HCT116 (cell line): ENCODE results near the gene BFSP1. TPM values are rescaled to one million over a fixed set of nuclear protein-coding genes. Genes with fewer than 3 reads are reported as not detected.
A peak's percentile ranks its signal among the peaks of the same experiment; 100 is the strongest.

ENCODE experiments used
- ATAC-seq: fragments of 200-7000 bp; cut with Tn5 transposase; 2 replicates; pipeline ENCODE4 v1.9.1; 2020; ENCODE audit warnings: mild to moderate bottlenecking, moderate library complexity
- BruUV-seq: library from RNA; stranded (reverse); fragments of 400-500 nt; replicated peaks from 2 replicates; lab custom pipeline; 2021; lab: Mats Ljungman, UMichigan
- CTCF ChIA-PET: fragments of 300-600 bp; sonication (Branson Sonifier 250); formaldehyde crosslinking; loops from one replicate; lab custom pipeline; 2021; ENCODE audit warnings: antibody characterized with exemption; lab: Charles Lee
- POLR2A ChIA-PET: fragments of 300-600, 350-600 bp; sonication (Branson Sonifier 250); formaldehyde crosslinking; loops from one replicate; lab custom pipeline; 2021; ENCODE audit warnings: antibody characterized with exemption; lab: Charles Lee
- RAD21 ChIA-PET, 2 experiments: fragments of 300-600 bp; sonication (Branson Sonifier 250); formaldehyde crosslinking; loops; one replicate each; lab custom pipeline; 2023; ENCODE audit warnings: low total read pairs in 2 of 2; ENCODE audit not compliant: uncharacterized antibody in 2 of 2, unreplicated experiment in 2 of 2, low non-redundant PET in 1 of 2; lab: Charles Lee
- DNase-seq: peaks from one replicate; pipeline ENCODE4 v3.0.0-alpha.2; 2010; ENCODE audit warnings: low read depth, low spot score
- H2AFZ ChIP-seq: fragments of 200-600 bp; shearing (Covaris generic), sonication (generic); 2 replicates; pipeline ENCODE4 v1.6.1; 2017; ENCODE audit warnings: low read depth, mixed run types, mixed read lengths, antibody characterized with exemption, low read length; ENCODE audit not compliant: poor library complexity, severe bottlenecking
- H3K27ac ChIP-seq: 2 replicates; pipeline ENCODE4 v1.5.1; 2012; ENCODE audit warnings: low read depth, low read length
- H3K27me3 ChIP-seq: fragments of 200-600 bp; sonication (generic); 2 replicates; pipeline ENCODE4 v1.6.1; 2016; ENCODE audit warnings: mixed run types, low read length, mixed read lengths; ENCODE audit not compliant: insufficient read depth
- H3K36me3 ChIP-seq, 2 experiments: fragments of 200-500 bp in 1 of 2; fragments of 200-600 bp in 1 of 2; sonication (Bioruptor generic) in 1 of 2; sonication (generic) in 1 of 2; 2 replicates each; pipeline versions ENCODE4 v1.5.1 to v1.6.1; 2014 to 2016; ENCODE audit warnings: low read length in 2 of 2, inconsistent platforms in 1 of 2, mixed read lengths in 1 of 2, mixed run types in 1 of 2; ENCODE audit not compliant: insufficient read depth in 2 of 2, control insufficient read depth in 1 of 2
- H3K4me1 ChIP-seq, 2 experiments: fragments of 200-600 bp in 1 of 2; sonication (generic) in 1 of 2; 2 replicates each; pipeline versions ENCODE4 v1.5.1 to v1.6.1; 2012 to 2017; ENCODE audit warnings: low read length in 2 of 2, inconsistent platforms in 1 of 2, mild to moderate bottlenecking in 1 of 2, mixed read lengths in 1 of 2, mixed run types in 1 of 2, moderate library complexity in 1 of 2; ENCODE audit not compliant: insufficient read depth in 2 of 2, control insufficient read depth in 1 of 2
- H3K4me2 ChIP-seq: fragments of 200-600 bp; sonication (generic); 2 replicates; pipeline ENCODE4 v1.6.1; 2017; ENCODE audit warnings: mixed run types, low read length, mixed read lengths
- H3K4me3 ChIP-seq, 2 experiments: fragments of 200-600 bp in 1 of 2; sonication (generic) in 1 of 2; replicated peaks in 1 of 2; 2 replicates each; pipeline ENCODE4 v1.5.1; 2011 to 2016; ENCODE audit warnings: low read length in 2 of 2, control low read depth in 1 of 2, low read depth in 1 of 2, mild to moderate bottlenecking in 1 of 2, mixed read lengths in 1 of 2, mixed run types in 1 of 2
- H3K79me2 ChIP-seq: fragments of 200-600 bp; sonication (generic); 2 replicates; pipeline ENCODE4 v1.6.1; 2017; ENCODE audit warnings: mild to moderate bottlenecking, mixed run types, low read length, moderate library complexity, mixed read lengths; ENCODE audit not compliant: insufficient read depth
- H3K9ac ChIP-seq: fragments of 200-600 bp; sonication (generic); 2 replicates; pipeline ENCODE4 v1.6.1; 2016; ENCODE audit warnings: low read length, mixed read lengths
- H3K9me2 ChIP-seq: fragments of 200-600 bp; sonication (generic), shearing (Covaris generic); 2 replicates; pipeline ENCODE4 v1.6.1; 2017; ENCODE audit warnings: mixed run types, mild to moderate bottlenecking, moderate library complexity; ENCODE audit not compliant: insufficient read depth
- H3K9me3 ChIP-seq, 2 experiments: fragments of 200-500 bp in 1 of 2; fragments of 200-600 bp in 1 of 2; sonication (Bioruptor generic) in 1 of 2; sonication (generic) in 1 of 2; 2 replicates each; pipeline ENCODE4 v1.6.1; 2014 to 2017; ENCODE audit warnings: low read length in 2 of 2, mixed read lengths in 2 of 2, inconsistent platforms in 1 of 2, low read depth in 1 of 2, mild to moderate bottlenecking in 1 of 2, mixed run types in 1 of 2, moderate library complexity in 1 of 2; ENCODE audit not compliant: control insufficient read depth in 1 of 2, insufficient read depth in 1 of 2
- H4K20me1 ChIP-seq: fragments of 200-600 bp; sonication (generic), shearing (Covaris generic); 2 replicates; pipeline ENCODE4 v1.6.1; 2017; ENCODE audit warnings: mixed run types, mild to moderate bottlenecking, moderate library complexity; ENCODE audit not compliant: insufficient read depth
- CBX3 ChIP-seq: IDR thresholded peaks from 2 replicates; pipeline ENCODE4 v1.6.1; 2012; ENCODE audit warnings: low read depth
- CTCF ChIP-seq, 3 experiments: fragments of 200-600 bp in 1 of 3; sonication (generic) in 1 of 3; IDR thresholded peaks in 2 of 3; conservative IDR thresholded peaks in 1 of 3; 2 replicates each; pipeline ENCODE4 v1.5.1; 2012 to 2017; ENCODE audit warnings: low read depth in 2 of 3, low read length in 2 of 3, antibody characterized with exemption in 1 of 3, borderline replicate concordance in 1 of 3, control low read depth in 1 of 3, mild to moderate bottlenecking in 1 of 3, mixed read lengths in 1 of 3, mixed run types in 1 of 3, moderate library complexity in 1 of 3; ENCODE audit not compliant: insufficient read depth in 1 of 3
- MAX ChIP-seq: IDR thresholded peaks from 2 replicates; pipeline ENCODE4 v1.6.1; 2012
- RAD21 ChIP-seq: IDR thresholded peaks from 2 replicates; pipeline ENCODE4 v1.6.1; 2012; ENCODE audit warnings: low read depth, mild to moderate bottlenecking
- SIN3A ChIP-seq: IDR thresholded peaks from 2 replicates; pipeline ENCODE4 v1.6.1; 2012; ENCODE audit warnings: low read depth
- SP1 ChIP-seq: IDR thresholded peaks from 2 replicates; pipeline ENCODE4 v1.6.1; 2012; ENCODE audit warnings: low read depth
- YY1 ChIP-seq: IDR thresholded peaks from 2 replicates; pipeline ENCODE4 v1.6.1; 2011; ENCODE audit warnings: low read length, low read depth, moderate library complexity, mild to moderate bottlenecking; ENCODE audit not compliant: insufficient replicate concordance; ENCODE audit errors: extremely low read depth
- ZNF274 ChIP-seq: fragments of 200-500 bp; sonication (Bioruptor generic); IDR thresholded peaks from 2 replicates; pipeline ENCODE4 v1.6.1; 2014; ENCODE audit warnings: mild to moderate bottlenecking, low read depth, low read length, inconsistent platforms
- intact Hi-C: fragments of 100-400 bp; cut with micrococcal nuclease; formaldehyde crosslinking; loops from 2 replicates; pipeline ENCODE4 v1.10.0; 2022
- total RNA-seq: library from RNA; stranded (reverse); gene quantifications from one replicate; pipeline ENCODE4 v1.2.1, GENCODE V29; 2021; ENCODE audit not compliant: unreplicated experiment

Gene BFSP1
- total RNA-seq, 1 experiment from 2014 or later, result 8.8 TPM

- Histone ChIP-seq H4K20me1 (no peaks in the 10 kb centered on the region), H3K79me2 (no peaks in the 10 kb centered on the region), H2AFZ (no peak overlapping the region), H3K4me3 (peak overlapping the region in 1 of 2 experiments; percentile 3; a peak in 1 of 4 replicates), H3K27me3 (no peaks in the 10 kb centered on the region), H3K9ac (no peak overlapping the region), H3K9me3 (no peaks in the 10 kb centered on the region), H3K4me1 (peaks cover 6 to 20% of the 10 kb centered on the region in 2 experiments; a peak in 3 of 4 replicates), H3K27ac (no peak overlapping the region), H3K4me2 (peak overlapping the region; percentile 47), H3K36me3 (no peaks in the 10 kb centered on the region), H3K9me2 (no peaks in the 10 kb centered on the region)
- peak; percentile 71 for ATAC-seq
- TF ChIP-seq SP1 (no peak), CTCF (IDR thresholded peaks at IDR 0.05 in 2 of 3, conservative IDR thresholded peaks at IDR 0.05 in 1 of 3; ENCODE audit: borderline replicate concordance in 1 of 3, insufficient read depth in 1 of 3, low read depth in 2 of 3, low read length in 2 of 3) (peak; percentile 39 to 77 (median 69); a peak in 4 of 6 replicates), ZNF274 (no peak), MAX (no peak), YY1 (no peak), RAD21 (peak; percentile 82), CBX3 (no peak), SIN3A (no peak)
- ChIA-PET POLR2A (no interaction called here), RAD21 (interaction anchor here in 1 of 2 experiments (1.0 kb wide), 1 partner anchor 31 kb away, joined by 4 read pairs; no protein-coding TSS in a partner anchor), CTCF (interaction anchor here (0.9 to 2.2 kb wide), 5 partner anchors 113 to 434 kb away, joined by 3 to 5 read pairs (median 4); no protein-coding TSS in a partner anchor)
- peak; percentile 27 for DNase-seq
- intact Hi-C loops, result loop anchor here (1.0 to 10.0 kb wide), 6 partner anchors 112 to 772 kb away; no protein-coding TSS in a partner anchor
- no TSS peak for BruUV-seq
These were observed 26.1 kb downstream of the BFSP1 start for GRCh38 chr20:17504898-17505635.
